K562 (cell line): ENCODE results near the gene SH3PXD2B. TPM values are rescaled to one million over a fixed set of nuclear protein-coding genes. Genes with fewer than 3 reads are reported as not detected.

Experiments
- ARID1B ChIP-seq: fragments of 450-650 bp; IDR thresholded peaks from 2 replicates; pipeline ENCODE4 v1.6.1; 2016; ENCODE audit warnings: antibody characterized with exemption, mild to moderate bottlenecking, inconsistent platforms
- ARID4B ChIP-seq: sonication (generic); formaldehyde crosslinking; IDR thresholded peaks from 2 replicates; pipeline ENCODE4 v1.8.0; 2022; ENCODE audit warnings: mild to moderate bottlenecking, missing genetic modification reagents
- CREM ChIP-seq: IDR thresholded peaks from 2 replicates; pipeline ENCODE4 v1.6.1; 2014; ENCODE audit warnings: antibody characterized with exemption, low read depth
- CTBP1 ChIP-seq: fragments of 450-650 bp; IDR thresholded peaks from 2 replicates; pipeline ENCODE4 v1.6.1; 2016; ENCODE audit warnings: borderline replicate concordance
- CUX1 ChIP-seq: fragments of 200-800 bp; sonication (Bioruptor generic); IDR thresholded peaks from 2 replicates; pipeline ENCODE4 v1.6.1; 2016; ENCODE audit warnings: missing genetic modification characterization, missing compliant biosample characterization
- ESRRA ChIP-seq: fragments of 450-650 bp; IDR thresholded peaks from 2 replicates; pipeline ENCODE4 v1.6.1; 2014; ENCODE audit warnings: low read depth, mild to moderate bottlenecking, moderate library complexity, borderline replicate concordance
- FOSL1 ChIP-seq: fragments of 200-800 bp; sonication (Bioruptor generic); conservative IDR thresholded peaks from 2 replicates; pipeline ENCODE4 v1.6.1; 2016; ENCODE audit warnings: missing genetic modification characterization, missing compliant biosample characterization
- HDAC2 ChIP-seq: fragments of 450-650 bp; IDR thresholded peaks from 2 replicates; pipeline ENCODE4 v1.6.1; 2016; ENCODE audit warnings: mild to moderate bottlenecking
- HDAC6 ChIP-seq: IDR thresholded peaks from 2 replicates; pipeline ENCODE4 v1.6.1; 2012; ENCODE audit warnings: low read depth, mild to moderate bottlenecking, control low read depth, inconsistent platforms, low read length, moderate library complexity
- MED1 ChIP-seq: sonication (generic); formaldehyde crosslinking; IDR thresholded peaks from 2 replicates; pipeline ENCODE4 v1.8.1; 2023; ENCODE audit warnings: missing genetic modification reagents, borderline replicate concordance
- MYC ChIP-seq, 2 experiments: fragments of 250-450 bp in 1 of 2; sonication (Bioruptor Pico) in 1 of 2; IDR thresholded peaks; 2 replicates each; pipeline versions ENCODE4 v1.5.1 to v1.6.1; 2012 to 2021; ENCODE audit warnings: low read depth in 2 of 2, borderline replicate concordance in 1 of 2, improper control_type of control experiment in 1 of 2, low read length in 1 of 2, mild to moderate bottlenecking in 1 of 2, moderate library complexity in 1 of 2
- ZFP36 ChIP-seq: fragments of 150-350 bp; IDR thresholded peaks from 2 replicates; pipeline ENCODE4 v1.6.1; 2018; ENCODE audit warnings: low read length, low read depth; ENCODE audit not compliant: partially characterized antibody
- polyA plus RNA-seq, 8 experiments: library from polyadenylated mRNA; depleted of rRNA in 4 of 8; stranded (reverse) in 5 of 8; unstranded in 3 of 8; fragments of >200 nt; fragmentation: Nextera tagmentation in 2 of 8; fragmentation: Illumina TruSeq in 1 of 8; extraction: Ambion mirVana in 2 of 8; extraction: Trizol in 1 of 8; gene quantifications; 2 replicates each; pipeline versions ENCODE4 v1.2.1 to v1.2.3, GENCODE V29; 2011 to 2014; ENCODE audit warnings: inconsistent platforms in 1 of 8, missing spikeins in 1 of 8
- total RNA-seq, 7 experiments: library from RNA; depleted of rRNA in 6 of 7; stranded (reverse); fragments of >200 nt in 6 of 7; fragmentation: Illumina TruSeq in 2 of 7; extraction: Trizol in 2 of 7; gene quantifications; 2 replicates each; pipeline versions ENCODE4 v1.2.1 to v1.2.3, GENCODE V29; 2011 to 2021; ENCODE audit warnings: low replicate concordance in 1 of 7
- TF ChIP-seq, protein P1 (sequence below): fragments of 250-450 bp; sonication (Bioruptor Pico); IDR thresholded peaks from 2 replicates; pipeline ENCODE4 v1.4.0; 2020

The SH3PXD2B gene
- total and polyA plus RNA-seq, 9 of the 15 experiments (the other 6 are each of a cell fraction or from before 2014, with no cell fraction given): 0.04 to 0.66 (median 0.19) TPM

DNA sequence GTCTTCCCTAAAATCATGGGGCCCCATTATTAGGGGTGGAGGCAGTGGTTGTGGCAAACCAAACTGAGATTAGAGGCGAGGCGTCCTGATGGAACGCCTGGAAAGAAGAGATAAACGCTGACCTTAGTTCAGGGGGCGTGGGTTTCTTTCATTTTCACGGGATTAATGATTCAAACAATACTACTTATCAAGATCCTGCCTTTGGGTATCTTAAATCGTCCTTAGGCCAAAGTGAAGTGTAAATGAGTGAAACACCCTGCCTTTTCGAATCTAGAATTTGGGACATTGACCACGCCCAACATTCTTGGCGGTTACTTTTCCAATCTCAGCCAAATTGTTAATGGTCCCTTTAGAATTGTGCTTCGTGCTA is 169.7 kb downstream of the SH3PXD2B start (continued):
- TF ChIP-seq CREM (no peak), FOSL1 (tag) (0 out of 2 replicates have a peak, but pooled peaks have one; percentile 13), HDAC2 (peak; percentile 83), ESRRA (peak; percentile 43; the same call in 1 of the 2 replicates), HDAC6 (no peak), MYC (IDR thresholded peaks at IDR 0.05; ENCODE audit: low read depth, low read length) (no peak), MYC (CRISPR knock-in tag; IDR thresholded peaks at IDR 0.05; ENCODE audit: borderline replicate concordance, low read depth) (no peak), ARID4B (CRISPR knock-in tag) (no peak), MED1 (CRISPR knock-in tag) (no peak), CUX1 (CRISPR knock-in tag) (no peak), ARID1B (peak; percentile 64), CTBP1 (peak; percentile 30; the same call in 1 of the 2 replicates), ZFP36 (no peak)
- TF ChIP-seq, protein P1, sequence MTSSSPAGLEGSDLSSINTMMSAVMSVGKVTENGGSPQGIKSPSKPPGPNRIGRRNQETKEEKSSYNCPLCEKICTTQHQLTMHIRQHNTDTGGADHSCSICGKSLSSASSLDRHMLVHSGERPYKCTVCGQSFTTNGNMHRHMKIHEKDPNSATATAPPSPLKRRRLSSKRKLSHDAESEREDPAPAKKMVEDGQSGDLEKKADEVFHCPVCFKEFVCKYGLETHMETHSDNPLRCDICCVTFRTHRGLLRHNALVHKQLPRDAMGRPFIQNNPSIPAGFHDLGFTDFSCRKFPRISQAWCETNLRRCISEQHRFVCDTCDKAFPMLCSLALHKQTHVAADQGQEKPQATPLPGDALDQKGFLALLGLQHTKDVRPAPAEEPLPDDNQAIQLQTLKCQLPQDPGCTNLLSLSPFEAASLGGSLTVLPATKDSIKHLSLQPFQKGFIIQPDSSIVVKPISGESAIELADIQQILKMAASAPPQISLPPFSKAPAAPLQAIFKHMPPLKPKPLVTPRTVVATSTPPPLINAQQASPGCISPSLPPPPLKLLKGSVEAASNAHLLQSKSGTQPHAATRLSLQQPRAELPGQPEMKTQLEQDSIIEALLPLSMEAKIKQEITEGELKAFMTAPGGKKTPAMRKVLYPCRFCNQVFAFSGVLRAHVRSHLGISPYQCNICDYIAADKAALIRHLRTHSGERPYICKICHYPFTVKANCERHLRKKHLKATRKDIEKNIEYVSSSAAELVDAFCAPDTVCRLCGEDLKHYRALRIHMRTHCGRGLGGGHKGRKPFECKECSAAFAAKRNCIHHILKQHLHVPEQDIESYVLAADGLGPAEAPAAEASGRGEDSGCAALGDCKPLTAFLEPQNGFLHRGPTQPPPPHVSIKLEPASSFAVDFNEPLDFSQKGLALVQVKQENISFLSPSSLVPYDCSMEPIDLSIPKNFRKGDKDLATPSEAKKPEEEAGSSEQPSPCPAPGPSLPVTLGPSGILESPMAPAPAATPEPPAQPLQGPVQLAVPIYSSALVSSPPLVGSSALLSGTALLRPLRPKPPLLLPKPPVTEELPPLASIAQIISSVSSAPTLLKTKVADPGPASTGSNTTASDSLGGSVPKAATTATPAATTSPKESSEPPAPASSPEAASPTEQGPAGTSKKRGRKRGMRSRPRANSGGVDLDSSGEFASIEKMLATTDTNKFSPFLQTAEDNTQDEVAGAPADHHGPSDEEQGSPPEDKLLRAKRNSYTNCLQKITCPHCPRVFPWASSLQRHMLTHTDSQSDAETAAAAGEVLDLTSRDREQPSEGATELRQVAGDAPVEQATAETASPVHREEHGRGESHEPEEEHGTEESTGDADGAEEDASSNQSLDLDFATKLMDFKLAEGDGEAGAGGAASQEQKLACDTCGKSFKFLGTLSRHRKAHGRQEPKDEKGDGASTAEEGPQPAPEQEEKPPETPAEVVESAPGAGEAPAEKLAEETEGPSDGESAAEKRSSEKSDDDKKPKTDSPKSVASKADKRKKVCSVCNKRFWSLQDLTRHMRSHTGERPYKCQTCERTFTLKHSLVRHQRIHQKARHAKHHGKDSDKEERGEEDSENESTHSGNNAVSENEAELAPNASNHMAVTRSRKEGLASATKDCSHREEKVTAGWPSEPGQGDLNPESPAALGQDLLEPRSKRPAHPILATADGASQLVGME: no peak
